Ectodermal cell (in vitro differentiated cells): ENCODE results near the gene XYLT1.

ENCODE experiments used
- H3K27ac ChIP-seq: 2 replicates; pipeline ENCODE4 v1.7.0; 2013; ENCODE audit warnings: mild to moderate bottlenecking, low read depth, low read length; ENCODE audit not compliant: insufficient read depth, poor library complexity, severe bottlenecking
- H3K27me3 ChIP-seq: 2 replicates; pipeline ENCODE4 v1.7.0; 2013; ENCODE audit warnings: mild to moderate bottlenecking, low read length; ENCODE audit not compliant: insufficient read depth, control insufficient read depth, poor library complexity, severe bottlenecking
- H3K36me3 ChIP-seq: one replicate; pipeline ENCODE4 v1.7.0; 2013; ENCODE audit warnings: low read length; ENCODE audit not compliant: control insufficient read depth, insufficient read depth
- H3K4me1 ChIP-seq: one replicate; pipeline ENCODE4 v1.7.0; 2013; ENCODE audit warnings: low read length; ENCODE audit not compliant: control insufficient read depth, insufficient read depth
- H3K4me3 ChIP-seq: 2 replicates; pipeline ENCODE4 v1.7.0; 2013; ENCODE audit warnings: low read depth, low read length, control low read depth; ENCODE audit not compliant: insufficient read depth
- H3K9me3 ChIP-seq: 2 replicates; pipeline ENCODE4 v1.7.0; 2013; ENCODE audit warnings: mild to moderate bottlenecking, low read length, moderate library complexity; ENCODE audit not compliant: control insufficient read depth
- WGBS, 2 experiments: methylation state at CpG; one replicate each; pipeline ENCODE4 v1.1.7; 2013; ENCODE audit warnings: missing lambda C conversion rate in 2 of 2; 5-methylcytosine and 5-hydroxymethylcytosine counted together

Gene XYLT1

GRCh38 chr16:17229131-17229530 is 241.6 kb downstream of the XYLT1 start:
- H3K4me3 ChIP-seq: no peak overlapping the region
- no peaks in the 10 kb centered on the region for H3K9me3 ChIP-seq
- H3K27ac ChIP-seq: no peak overlapping the region
- 94 to 95% methylated on average over 6 of the region's 6 CpGs for WGBS, 2 experiments
- H3K4me1 ChIP-seq: peaks cover 8% of the 10 kb centered on the region
- H3K27me3 ChIP-seq: no peaks in the 10 kb centered on the region
- H3K36me3 ChIP-seq: no peaks in the 10 kb centered on the region

- no peaks in the 10 kb centered on the region for H3K36me3 ChIP-seq
- peaks cover 8% of the 10 kb centered on the region for H3K4me1 ChIP-seq
- WGBS, 2 experiments: 97 to 100% methylated on average over 1 of the region's 1 CpG
- no peak overlapping the region for H3K4me3 ChIP-seq
- no peaks in the 10 kb centered on the region for H3K9me3 ChIP-seq
- H3K27me3 ChIP-seq: no peaks in the 10 kb centered on the region
- H3K27ac ChIP-seq: no peak overlapping the region
Measured at GRCh38 chr16:17228708-17229055, 242.1 kb downstream of the XYLT1 start.

GRCh38 chr16:17228048-17228707 is 242.6 kb downstream of the XYLT1 start:
- no peak overlapping the region for H3K4me3 ChIP-seq
- H3K27me3 ChIP-seq: no peaks in the 10 kb centered on the region
- peaks cover 5% of the 10 kb centered on the region for H3K4me1 ChIP-seq
- H3K36me3 ChIP-seq: no peaks in the 10 kb centered on the region
- no peak overlapping the region for H3K27ac ChIP-seq
- H3K9me3 ChIP-seq: no peaks in the 10 kb centered on the region
- WGBS, 2 experiments: 89 to 90% methylated on average over 7 of the region's 7 CpGs

- H3K4me3 ChIP-seq: no peak overlapping the region
- no peaks in the 10 kb centered on the region for H3K27me3 ChIP-seq
- no peaks in the 10 kb centered on the region for H3K36me3 ChIP-seq
- no peaks in the 10 kb centered on the region for H3K9me3 ChIP-seq
- 68 to 81% methylated on average over 2 of the region's 2 CpGs for WGBS, 2 experiments
- peaks cover 5% of the 10 kb centered on the region for H3K4me1 ChIP-seq
- no peak overlapping the region for H3K27ac ChIP-seq
Measured at GRCh38 chr16:17227278-17227677, 243.5 kb downstream of the XYLT1 start.

- Histone ChIP-seq H3K4me3 (no peak overlapping the region), H3K36me3 (no peaks in the 10 kb centered on the region), H3K27ac (no peak overlapping the region), H3K4me1 (peaks cover 5% of the 10 kb centered on the region), H3K9me3 (no peaks in the 10 kb centered on the region), H3K27me3 (no peaks in the 10 kb centered on the region)
- WGBS, 2 experiments: 95 to 98% methylated on average over 6 of the region's 7 CpGs
Measured at GRCh38 chr16:17225541-17225940, 245.2 kb downstream of the XYLT1 start.

- H3K27ac ChIP-seq: no peak overlapping the region
- no peaks in the 10 kb centered on the region for H3K36me3 ChIP-seq
- 96 to 97% methylated on average over 4 of the region's 4 CpGs for WGBS, 2 experiments
Measured at GRCh38 chr16:17224879-17225281, 245.9 kb downstream of the XYLT1 start.

GRCh38 chr16:17224350-17224749 is 246.4 kb downstream of the XYLT1 start:
- no peak overlapping the region for H3K4me3 ChIP-seq
- no peak overlapping the region for H3K27ac ChIP-seq
- no peaks in the 10 kb centered on the region for H3K9me3 ChIP-seq
- H3K4me1 ChIP-seq: peaks cover 5% of the 10 kb centered on the region
- H3K36me3 ChIP-seq: no peaks in the 10 kb centered on the region
- WGBS, 2 experiments: 94 to 97% methylated on average over 5 of the region's 5 CpGs
- H3K27me3 ChIP-seq: no peaks in the 10 kb centered on the region

More at GRCh38 chr16:17224879-17225281, 245.9 kb downstream of the XYLT1 start:
- Histone ChIP-seq H3K4me3 (no peak overlapping the region), H3K9me3 (no peaks in the 10 kb centered on the region), H3K27me3 (no peaks in the 10 kb centered on the region), H3K4me1 (peaks cover 5% of the 10 kb centered on the region)

- Histone ChIP-seq H3K9me3 (no peaks in the 10 kb centered on the region), H3K27me3 (no peaks in the 10 kb centered on the region), H3K27ac (no peak overlapping the region), H3K36me3 (no peaks in the 10 kb centered on the region), H3K4me1 (peaks cover 5% of the 10 kb centered on the region), H3K4me3 (no peak overlapping the region)
- WGBS, 2 experiments: 97 to 99% methylated on average over 3 of the region's 3 CpGs
Measured at GRCh38 chr16:17223576-17223975, 247.2 kb downstream of the XYLT1 start.

- Histone ChIP-seq H3K4me3 (no peak overlapping the region), H3K4me1 (peaks cover 5% of the 10 kb centered on the region), H3K27me3 (no peaks in the 10 kb centered on the region), H3K36me3 (no peaks in the 10 kb centered on the region), H3K9me3 (no peaks in the 10 kb centered on the region), H3K27ac (no peak overlapping the region)
- WGBS, 2 experiments: 82 to 83% methylated on average over 12 of the region's 12 CpGs
Measured at GRCh38 chr16:17222871-17223401, 247.8 kb downstream of the XYLT1 start.

GRCh38 chr16:17219991-17220390 is 250.8 kb downstream of the XYLT1 start:
- Histone ChIP-seq H3K36me3 (no peaks in the 10 kb centered on the region), H3K4me1 (no peaks in the 10 kb centered on the region), H3K27me3 (no peaks in the 10 kb centered on the region), H3K9me3 (no peaks in the 10 kb centered on the region), H3K4me3 (no peak overlapping the region), H3K27ac (no peak overlapping the region)
- WGBS, 2 experiments: 85 to 100% methylated on average over 1 to 2 of the region's 2 CpGs
